Loucy (cell line): ENCODE measurements around the gene ACAP2.
"Not testable (repeated sequence)": the region's sequence is repeated elsewhere in the genome, so short reads cannot be mapped to it uniquely, and the experiment has no call there.

Experiments used
- H2AFZ ChIP-seq: fragments of 200-600 bp; sonication (generic); 2 replicates; pipeline ENCODE4 v1.6.0; 2016; ENCODE audit warnings: antibody characterized with exemption, mild to moderate bottlenecking, low read length, moderate library complexity
- H3F3A ChIP-seq: fragments of 200-600 bp; 2 replicates; pipeline ENCODE4 v1.6.0; 2016; ENCODE audit warnings: antibody characterized with exemption, low read depth, mild to moderate bottlenecking
- H3K27me3 ChIP-seq: fragments of 200-600 bp; sonication (generic); 2 replicates; pipeline ENCODE4 v1.6.1; 2014; ENCODE audit warnings: low read length, mild to moderate bottlenecking; ENCODE audit not compliant: insufficient read depth, poor library complexity, severe bottlenecking
- H3K36me3 ChIP-seq: fragments of 200-600 bp; sonication (generic); 2 replicates; pipeline ENCODE4 v1.6.1; 2016; ENCODE audit warnings: low read length; ENCODE audit not compliant: insufficient read depth
- H3K4me1 ChIP-seq: fragments of 200-600 bp; sonication (generic); 2 replicates; pipeline ENCODE4 v1.5.1; 2014; ENCODE audit warnings: low read length, mild to moderate bottlenecking; ENCODE audit not compliant: insufficient read depth, poor library complexity, severe bottlenecking
- H3K4me2 ChIP-seq: fragments of 200-600 bp; sonication (generic); 2 replicates; pipeline ENCODE4 v1.6.0; 2014; ENCODE audit warnings: antibody characterized with exemption, low read length, low read depth, mild to moderate bottlenecking; ENCODE audit not compliant: poor library complexity, severe bottlenecking
- H3K4me3 ChIP-seq: fragments of 200-600 bp; sonication (generic); 2 replicates; pipeline ENCODE4 v1.5.1; 2014; ENCODE audit warnings: low read length, mild to moderate bottlenecking, mixed read lengths; ENCODE audit not compliant: poor library complexity, severe bottlenecking
- H3K79me2 ChIP-seq: fragments of 200-600 bp; sonication (generic); 2 replicates; pipeline ENCODE4 v1.6.1; 2014; ENCODE audit warnings: low read length; ENCODE audit not compliant: insufficient read depth
- H3K9ac ChIP-seq: fragments of 200-600 bp; sonication (generic); 2 replicates; pipeline ENCODE4 v1.6.0; 2014; ENCODE audit warnings: mild to moderate bottlenecking, low read depth, low read length, moderate library complexity; ENCODE audit not compliant: poor library complexity, severe bottlenecking
- H3K9me2 ChIP-seq: fragments of 200-600 bp; sonication (generic); replicated peaks from 2 replicates; pipeline ENCODE4 v1.6.1; 2016; ENCODE audit warnings: low read depth, low read length, mixed read lengths
- H3K9me3 ChIP-seq: fragments of 200-600 bp; sonication (generic); 2 replicates; pipeline ENCODE4 v1.6.1; 2014; ENCODE audit warnings: mild to moderate bottlenecking, antibody characterized with exemption, low read length, low read depth; ENCODE audit not compliant: insufficient read depth
- H4K20me1 ChIP-seq: fragments of 200-600 bp; sonication (generic); 2 replicates; pipeline ENCODE4 v1.6.0; 2014; ENCODE audit warnings: antibody characterized with exemption, low read length, mild to moderate bottlenecking; ENCODE audit not compliant: insufficient read depth, poor library complexity, severe bottlenecking
- EZH2phosphoT487 ChIP-seq: fragments of 200-600 bp; IDR thresholded peaks from 2 replicates; pipeline ENCODE4 v1.6.1; 2018; ENCODE audit warnings: antibody characterized with exemption, mild to moderate bottlenecking, moderate library complexity, borderline replicate concordance
- TF ChIP-seq, protein P1 (sequence below): fragments of 200-600 bp; sonication (generic); conservative IDR thresholded peaks from 2 replicates; pipeline ENCODE4 v1.5.1; 2014; ENCODE audit warnings: mild to moderate bottlenecking, antibody characterized with exemption, low read length

The ACAP2 gene

DNA sequence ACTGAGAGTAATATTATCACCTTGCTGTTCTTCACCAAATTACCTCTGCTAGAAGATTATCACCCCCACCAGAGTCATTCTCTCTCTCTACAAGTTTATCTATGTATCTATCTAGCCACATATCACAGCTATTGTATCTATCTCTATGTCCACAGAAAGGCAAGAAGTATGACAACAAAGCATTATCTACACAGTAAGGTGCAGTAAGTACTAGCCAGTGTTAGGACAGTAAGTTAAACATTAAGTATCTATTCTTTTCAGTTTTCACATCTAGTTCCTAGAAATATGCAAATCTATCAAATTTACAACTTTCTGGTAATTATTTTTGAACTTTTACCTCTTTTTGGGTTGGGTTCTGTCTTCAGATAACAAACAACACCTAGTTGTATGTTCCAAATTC, 145.4 kb downstream of the ACAP2 start:
- no peak for TF ChIP-seq EZH2phosphoT487
- TF ChIP-seq, protein P1, sequence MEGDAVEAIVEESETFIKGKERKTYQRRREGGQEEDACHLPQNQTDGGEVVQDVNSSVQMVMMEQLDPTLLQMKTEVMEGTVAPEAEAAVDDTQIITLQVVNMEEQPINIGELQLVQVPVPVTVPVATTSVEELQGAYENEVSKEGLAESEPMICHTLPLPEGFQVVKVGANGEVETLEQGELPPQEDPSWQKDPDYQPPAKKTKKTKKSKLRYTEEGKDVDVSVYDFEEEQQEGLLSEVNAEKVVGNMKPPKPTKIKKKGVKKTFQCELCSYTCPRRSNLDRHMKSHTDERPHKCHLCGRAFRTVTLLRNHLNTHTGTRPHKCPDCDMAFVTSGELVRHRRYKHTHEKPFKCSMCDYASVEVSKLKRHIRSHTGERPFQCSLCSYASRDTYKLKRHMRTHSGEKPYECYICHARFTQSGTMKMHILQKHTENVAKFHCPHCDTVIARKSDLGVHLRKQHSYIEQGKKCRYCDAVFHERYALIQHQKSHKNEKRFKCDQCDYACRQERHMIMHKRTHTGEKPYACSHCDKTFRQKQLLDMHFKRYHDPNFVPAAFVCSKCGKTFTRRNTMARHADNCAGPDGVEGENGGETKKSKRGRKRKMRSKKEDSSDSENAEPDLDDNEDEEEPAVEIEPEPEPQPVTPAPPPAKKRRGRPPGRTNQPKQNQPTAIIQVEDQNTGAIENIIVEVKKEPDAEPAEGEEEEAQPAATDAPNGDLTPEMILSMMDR = no peak
- H3K36me3 ChIP-seq = peaks cover 57% of the 10 kb centered on the region
- no peak overlapping the region for H2AFZ ChIP-seq
- no peaks in the 10 kb centered on the region for H3K9me2 ChIP-seq
- H3F3A ChIP-seq = no peaks in the 10 kb centered on the region
- no peaks in the 10 kb centered on the region for H3K27me3 ChIP-seq
- no peak overlapping the region for H3K9ac ChIP-seq
- no peak overlapping the region for H3K4me3 ChIP-seq
- H3K4me2 ChIP-seq = no peak overlapping the region
- H3K79me2 ChIP-seq = no peaks in the 10 kb centered on the region
- no peaks in the 10 kb centered on the region for H3K9me3 ChIP-seq
- H3K4me1 ChIP-seq = no peaks in the 10 kb centered on the region
- H4K20me1 ChIP-seq = no peaks in the 10 kb centered on the region

DNA sequence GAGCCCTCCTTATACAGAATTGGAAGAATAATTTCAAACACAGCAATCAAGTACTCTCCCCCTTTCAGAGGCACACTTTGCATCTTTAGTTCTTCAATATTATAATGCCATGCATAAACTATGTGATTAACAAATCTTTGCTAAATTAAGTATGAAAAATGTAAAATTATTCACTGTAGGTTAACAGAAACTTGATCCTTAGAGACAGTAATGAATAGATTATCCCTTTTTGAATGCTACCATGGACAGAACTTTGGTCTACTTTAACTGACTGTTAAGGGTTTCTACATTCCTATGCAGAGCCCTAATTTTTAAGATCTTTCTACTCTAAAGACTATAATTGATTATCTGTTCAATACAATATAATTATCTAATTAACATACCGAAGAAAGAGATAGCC, 146.2 kb downstream of the ACAP2 start:
- TF ChIP-seq, protein P1 = no peak
- no peak for TF ChIP-seq EZH2phosphoT487
- no peak overlapping the region for H2AFZ ChIP-seq
- H3K4me3 ChIP-seq = no peak overlapping the region
- no peaks in the 10 kb centered on the region for H3K4me1 ChIP-seq
- no peak overlapping the region for H3K9ac ChIP-seq
- H3K9me2 ChIP-seq = no peaks in the 10 kb centered on the region
- no peaks in the 10 kb centered on the region for H3K9me3 ChIP-seq
- H4K20me1 ChIP-seq = no peaks in the 10 kb centered on the region
- no peak overlapping the region for H3K4me2 ChIP-seq
- no peaks in the 10 kb centered on the region for H3K27me3 ChIP-seq
- no peaks in the 10 kb centered on the region for H3K79me2 ChIP-seq
- H3K36me3 ChIP-seq = peaks cover 59% of the 10 kb centered on the region
- no peaks in the 10 kb centered on the region for H3F3A ChIP-seq

DNA sequence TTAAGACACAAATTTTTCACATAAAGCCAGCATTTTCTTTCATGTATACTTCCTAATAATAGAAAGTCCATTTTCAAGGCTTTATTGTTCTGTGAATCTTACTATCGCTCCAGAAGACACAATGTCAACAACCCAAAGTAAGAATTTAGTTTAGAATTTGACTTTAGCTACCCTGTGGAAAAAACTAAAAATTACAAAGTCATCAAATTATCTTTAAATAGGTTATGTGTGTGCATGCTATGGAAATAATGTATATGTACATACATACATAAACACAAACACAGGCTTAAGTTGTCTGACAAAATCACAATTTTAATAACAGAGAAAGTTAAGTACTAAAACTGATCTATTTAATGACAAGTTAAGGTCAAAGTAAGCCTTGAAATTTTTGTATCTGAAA, 151.7 kb downstream of the ACAP2 start:
- no peaks in the 10 kb centered on the region for H3K4me1 ChIP-seq
- H3K9ac ChIP-seq = no peak overlapping the region
- TF ChIP-seq EZH2phosphoT487 = no peak
- TF ChIP-seq, protein P1 = no peak
- no peak overlapping the region for H3K4me2 ChIP-seq
- H3K79me2 ChIP-seq = no peaks in the 10 kb centered on the region
- no peaks in the 10 kb centered on the region for H3F3A ChIP-seq
- H3K27me3 ChIP-seq = no peaks in the 10 kb centered on the region
- H3K9me3 ChIP-seq = no peaks in the 10 kb centered on the region
- H3K9me2 ChIP-seq = no peaks in the 10 kb centered on the region
- no peak overlapping the region for H3K4me3 ChIP-seq
- H2AFZ ChIP-seq = no peak overlapping the region
- no peaks in the 10 kb centered on the region for H4K20me1 ChIP-seq
- H3K36me3 ChIP-seq = peaks cover 67% of the 10 kb centered on the region; the same call in 1 of the 2 replicates

DNA sequence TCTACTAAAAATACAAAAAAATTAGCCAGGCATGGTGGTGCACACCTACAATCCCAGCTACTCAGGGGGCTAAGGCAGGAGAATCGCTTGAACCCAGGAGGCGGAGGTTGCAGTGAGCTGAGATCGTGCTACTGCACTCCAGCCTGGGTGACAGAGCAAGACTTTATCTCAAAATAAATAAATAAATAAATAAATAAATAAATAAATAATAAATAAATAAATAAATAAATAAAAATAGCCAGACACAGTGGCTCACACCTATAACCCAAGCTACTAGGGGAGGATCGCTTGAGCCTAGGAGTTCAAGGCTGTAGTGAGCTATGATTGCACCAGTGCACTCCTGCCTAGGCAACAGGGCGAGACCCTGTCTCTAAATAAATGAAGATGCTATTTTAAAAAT, 152.2 kb downstream of the ACAP2 start:
- peaks cover 69% of the 10 kb centered on the region; the same call in 1 of the 2 replicates for H3K36me3 ChIP-seq

More for the DNA sequence above, 152.2 kb downstream of the ACAP2 start:
- not testable (repeated sequence) for H3K27me3 ChIP-seq, H3K9me3 ChIP-seq, H3F3A ChIP-seq, H3K4me3 ChIP-seq, H3K4me2 ChIP-seq, H3K79me2 ChIP-seq, H3K4me1 ChIP-seq, H2AFZ ChIP-seq, H3K9ac ChIP-seq, H4K20me1 ChIP-seq, H3K9me2 ChIP-seq
